CD4-positive, alpha-beta T cell treated with Interferon gamma for 1 hour (primary cell): Measurements from ENCODE around the gene CD99L2.

Experiments
- DNase-seq: peaks from one replicate; pipeline ENCODE4 v3.0.0-alpha.2; 2020

CD99L2 gene

DNA sequence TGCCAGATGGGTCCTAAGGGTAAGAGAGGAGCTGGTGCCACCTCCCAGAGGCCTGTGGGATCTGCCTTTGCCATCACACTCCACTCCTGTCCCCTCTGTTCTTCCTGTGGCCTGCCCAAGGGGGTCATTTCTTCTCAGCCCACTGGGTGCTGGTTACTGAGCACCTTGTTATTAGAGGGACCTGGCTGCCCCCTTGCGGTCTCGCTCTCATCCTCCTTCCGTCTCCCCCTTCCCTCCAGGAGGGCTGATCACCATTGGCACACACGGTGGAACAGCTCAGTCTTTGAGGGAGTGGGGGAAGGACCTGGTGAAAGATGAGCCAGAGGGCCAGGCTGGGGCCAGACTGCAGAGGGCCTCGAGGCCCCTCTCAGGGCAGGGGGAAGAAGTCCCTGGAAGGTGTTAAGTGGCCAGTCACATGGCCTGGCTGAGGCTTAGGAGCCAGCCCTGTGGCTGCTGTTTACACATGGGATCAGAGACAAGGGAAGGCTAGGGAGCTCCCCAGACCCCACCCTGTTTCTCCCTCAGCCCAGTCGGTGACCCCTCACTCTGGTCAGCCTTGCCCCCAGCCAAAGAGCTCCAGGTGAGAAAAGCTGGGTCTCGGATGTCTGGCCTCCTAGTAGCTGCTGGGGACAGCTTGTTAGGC lies 137.2 kb downstream of the CD99L2 start:
- no peak for DNase-seq

DNA sequence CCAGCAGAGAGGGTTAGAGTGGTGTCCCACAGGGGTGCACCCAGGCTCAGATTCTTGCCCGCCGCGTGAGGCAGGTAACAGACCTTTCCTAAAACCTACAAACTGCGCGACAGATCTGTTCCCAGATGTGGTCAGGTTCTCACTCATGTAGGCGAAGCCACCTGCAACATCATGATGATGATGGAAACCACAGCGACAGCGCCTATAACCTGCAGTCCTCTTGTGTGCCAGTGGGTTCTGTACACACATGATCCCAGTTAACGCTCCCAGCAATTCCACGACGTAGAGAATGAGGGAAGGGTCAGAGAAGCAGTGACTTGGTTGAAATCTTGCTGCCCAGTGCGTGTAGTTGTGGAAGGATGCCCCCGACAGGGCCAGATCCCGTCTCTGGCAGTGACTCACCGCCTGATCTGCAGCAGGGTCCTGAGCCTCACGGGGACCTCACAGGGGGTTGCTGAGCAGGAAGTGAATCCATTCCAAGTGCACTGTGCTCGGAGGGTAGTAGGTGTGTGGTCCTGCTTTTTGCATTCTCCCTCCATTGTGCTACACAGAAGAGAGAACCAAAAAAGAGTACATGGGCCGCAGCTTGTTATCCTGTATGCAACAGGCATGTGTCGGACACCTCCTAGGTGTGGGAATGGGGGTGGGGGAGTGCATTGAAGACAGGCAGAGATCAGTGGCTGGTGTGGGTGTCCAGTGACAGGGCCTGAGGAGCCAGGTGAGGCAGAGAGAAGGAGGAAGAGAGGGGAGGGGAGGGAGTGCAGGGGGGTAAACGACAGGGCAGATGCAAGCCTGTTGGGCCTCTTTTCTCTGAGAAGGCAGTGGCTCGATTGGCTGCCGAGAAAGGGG lies 138.7 kb downstream of the CD99L2 start:
- DNase-seq, result no peak

DNA sequence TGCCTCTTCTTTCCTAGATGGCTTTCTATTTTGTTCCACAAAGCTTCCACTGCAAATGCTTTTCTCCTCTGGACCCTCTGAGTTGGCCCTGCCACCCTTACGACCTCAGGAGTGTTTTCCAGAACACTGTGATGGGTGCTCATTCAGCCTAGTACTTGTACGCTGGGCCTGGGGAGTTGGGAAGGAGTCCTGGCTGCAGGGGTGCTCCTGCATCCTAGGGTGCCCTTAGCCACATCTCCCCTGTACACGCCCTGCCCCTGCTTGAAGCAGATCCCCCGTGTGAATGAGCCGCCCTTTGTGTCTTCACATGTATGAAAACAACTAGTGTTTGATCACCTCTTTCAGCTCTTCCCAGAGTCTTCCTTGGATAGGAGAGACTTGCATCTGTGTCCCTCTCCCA lies 141.1 kb downstream of the CD99L2 start:
- no peak for DNase-seq

DNA sequence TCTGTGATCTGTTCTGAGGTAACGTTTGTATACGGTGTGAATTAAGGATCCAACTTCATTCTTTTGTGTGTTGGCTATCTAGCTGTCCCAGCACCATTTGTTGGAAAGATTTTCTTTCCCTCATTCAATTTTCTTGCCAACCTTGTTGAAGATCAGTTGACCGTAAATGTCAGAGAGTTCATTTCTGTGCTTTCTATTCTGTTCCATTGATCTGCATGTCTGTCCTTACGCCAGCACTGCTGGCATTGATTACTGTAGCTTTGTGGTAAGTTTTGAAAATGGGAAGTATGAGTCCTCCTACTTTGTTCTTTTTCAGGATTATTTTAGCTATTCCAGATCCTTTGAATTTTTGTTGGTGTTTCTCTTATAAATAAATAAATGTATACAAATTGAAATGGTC lies 144.5 kb downstream of the CD99L2 start:
- no peak for DNase-seq

DNA sequence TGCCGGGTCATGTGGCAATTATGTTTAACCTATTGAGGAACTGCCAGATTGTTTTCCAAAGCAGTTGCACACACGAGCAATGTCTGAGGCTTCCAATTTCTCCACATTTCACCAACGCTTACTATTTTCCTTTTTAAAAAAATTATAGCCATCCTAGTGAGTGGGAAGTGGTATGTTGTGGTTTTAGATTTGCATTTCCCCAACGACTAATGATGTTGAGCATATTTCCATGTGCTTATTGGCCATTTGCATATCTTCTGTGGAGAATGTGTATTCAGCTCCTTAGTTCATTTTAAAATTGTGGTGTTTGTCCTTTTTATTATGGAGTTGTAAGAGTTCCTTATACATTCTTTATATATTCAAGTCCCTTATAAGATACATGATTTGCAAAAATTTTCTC lies 145.1 kb downstream of the CD99L2 start:
- no peak for DNase-seq

DNA sequence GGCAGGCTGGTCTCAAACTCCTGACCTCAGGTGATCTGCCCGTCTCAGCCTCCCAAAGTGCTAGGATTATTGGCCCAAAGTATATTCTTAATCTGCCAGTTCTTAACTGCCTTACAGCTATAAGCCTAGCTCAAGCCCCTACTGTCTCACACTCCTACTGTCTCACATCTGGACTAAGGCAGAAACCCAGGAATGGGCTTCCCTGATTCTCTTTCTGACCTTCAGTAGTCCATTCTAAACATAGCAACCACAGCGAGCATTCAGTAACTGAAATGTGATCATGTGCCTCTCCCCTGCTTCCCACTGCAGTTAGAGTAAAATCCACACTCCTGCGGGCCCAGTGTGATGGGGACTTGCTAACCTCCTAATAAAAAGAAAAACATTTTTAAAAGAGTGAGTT lies 146.3 kb downstream of the CD99L2 start:
- DNase-seq, result no peak

DNA sequence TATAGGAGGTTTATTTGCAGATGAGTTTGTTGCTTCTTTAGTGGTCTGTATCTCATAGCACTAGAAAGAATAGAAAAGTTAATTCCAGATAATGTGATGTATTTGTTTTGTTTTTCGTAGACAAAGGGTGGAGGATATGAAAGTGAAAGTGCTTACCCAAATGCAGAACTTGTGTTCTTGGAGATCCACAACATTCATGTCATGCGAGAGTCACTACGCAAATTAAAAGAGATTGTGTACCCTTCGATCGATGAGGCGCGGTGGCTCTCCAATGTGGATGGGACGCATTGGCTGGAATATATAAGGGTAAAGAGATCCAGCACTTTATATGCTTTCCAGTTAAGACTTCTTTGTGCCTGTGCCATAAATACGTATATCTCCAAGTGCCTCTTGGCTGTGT lies 162.0 kb downstream of the CD99L2 start:
- DNase-seq, result no peak

DNA sequence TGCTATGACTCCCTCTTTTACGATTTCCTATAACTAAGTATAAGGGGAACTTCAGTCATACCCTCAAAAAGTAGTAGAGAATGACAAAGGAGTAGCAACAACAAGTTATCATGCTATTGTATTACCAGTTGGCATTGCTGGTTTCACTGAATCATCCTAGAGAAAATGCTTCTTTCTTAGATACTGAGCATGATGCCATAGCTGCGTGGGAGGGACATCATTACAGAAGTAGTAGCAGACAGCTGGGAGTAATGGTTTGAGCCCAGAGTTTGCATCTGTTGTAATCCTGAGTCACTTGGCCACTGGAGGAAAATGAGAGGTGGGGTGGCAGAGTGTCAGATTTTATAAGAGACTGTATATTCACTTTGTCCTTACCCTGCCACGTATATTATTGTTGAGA lies 166.7 kb downstream of the CD99L2 start:
- no peak for DNase-seq

DNA sequence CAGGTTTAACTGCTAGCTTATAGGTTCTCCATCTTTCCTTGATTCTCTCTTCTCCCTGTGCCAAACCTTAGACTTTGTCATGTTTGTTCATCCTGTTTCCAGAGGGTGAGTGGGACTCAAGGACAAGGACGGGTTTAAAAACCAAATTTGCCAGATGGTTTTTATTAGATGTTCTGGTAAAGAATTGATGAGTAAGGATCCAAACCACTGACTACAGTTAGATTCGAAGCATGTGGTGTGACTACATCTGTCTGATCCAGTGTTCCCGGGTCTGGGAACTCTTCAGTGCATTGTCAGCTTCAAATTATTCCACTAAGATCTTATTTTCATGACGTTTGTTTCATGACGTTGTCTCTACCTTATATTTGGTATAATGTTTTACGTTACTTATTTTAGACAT lies 167.7 kb downstream of the CD99L2 start:
- DNase-seq, result no peak

DNA sequence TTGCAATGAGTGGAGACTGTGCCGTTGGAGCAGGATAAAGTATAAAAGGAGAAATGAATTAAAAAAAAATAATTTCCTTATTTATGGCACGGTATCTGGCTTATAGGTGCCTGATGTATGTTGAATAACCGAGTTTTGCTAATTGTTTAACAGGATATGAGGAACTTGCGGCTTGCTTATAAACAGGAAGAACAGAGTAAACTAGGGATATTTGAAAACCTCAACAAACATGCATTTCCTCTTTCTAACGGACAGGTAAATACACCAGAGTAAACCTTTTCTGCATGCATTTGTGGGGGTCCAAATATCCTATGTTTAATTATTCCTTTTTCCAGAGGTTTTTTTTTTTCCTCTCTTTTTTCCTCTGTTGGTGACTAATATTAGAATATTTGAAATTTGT lies 168.5 kb downstream of the CD99L2 start:
- no peak for DNase-seq

DNA sequence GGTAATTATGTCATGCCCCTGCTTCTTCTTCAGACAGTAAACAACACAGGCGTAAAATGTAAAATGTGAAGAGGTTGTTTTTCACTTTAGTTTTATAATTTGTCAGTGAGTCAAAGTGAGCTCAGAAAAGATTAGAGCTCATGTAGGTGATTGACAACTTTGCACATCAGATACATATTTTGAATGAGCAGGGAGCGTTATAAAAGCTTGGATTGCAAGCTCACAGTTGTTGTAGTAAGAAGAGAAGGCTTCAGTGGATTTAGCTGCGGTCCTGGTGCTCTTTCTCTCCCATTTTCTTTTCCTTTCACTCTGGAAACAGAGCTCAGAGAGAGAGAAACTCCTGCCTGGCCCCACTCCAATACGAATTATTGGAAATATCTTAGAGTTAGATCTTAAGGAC lies 178.8 kb downstream of the CD99L2 start:
- DNase-seq, result no peak
